GM23338 (cell line): ENCODE measurements around the gene HSF5. TPM values are rescaled to one million over a fixed set of nuclear protein-coding genes. Genes with fewer than 3 reads are reported as not detected.

Source experiments
- ATAC-seq: fragments of 200-7000 bp; cut with Tn5 transposase; 3 replicates; pipeline ENCODE4 v1.9.1; 2020
- DNase-seq: peaks from one replicate; pipeline ENCODE4 v3.0.0-alpha.2; 2015; ENCODE audit warnings: low spot score
- H2AFZ ChIP-seq: fragments of 200-600 bp; sonication (generic); 2 replicates; pipeline ENCODE4 v1.8.0; 2016; ENCODE audit warnings: antibody characterized with exemption, mild to moderate bottlenecking, moderate library complexity
- H3F3A ChIP-seq: fragments of 200-600 bp; sonication (generic); replicated peaks from 2 replicates; pipeline ENCODE4 v1.8.0; 2017; ENCODE audit warnings: antibody characterized with exemption, mixed run types, low read depth
- H3K27ac ChIP-seq: fragments of 200-600 bp; sonication (generic); 2 replicates; pipeline ENCODE4 v1.6.1; 2016; ENCODE audit warnings: low read depth
- H3K27me3 ChIP-seq: fragments of 200-600 bp; sonication (generic); 2 replicates; pipeline ENCODE4 v1.8.0; 2016; ENCODE audit warnings: mild to moderate bottlenecking, mixed run types, moderate library complexity; ENCODE audit not compliant: insufficient read depth
- H3K36me3 ChIP-seq: fragments of 200-600 bp; sonication (generic); 2 replicates; pipeline ENCODE4 v1.8.0; 2016; ENCODE audit warnings: mild to moderate bottlenecking; ENCODE audit not compliant: insufficient read depth
- H3K4me1 ChIP-seq: fragments of 200-600 bp; sonication (generic); 2 replicates; pipeline ENCODE4 v1.8.0; 2016; ENCODE audit warnings: mild to moderate bottlenecking, moderate library complexity; ENCODE audit not compliant: insufficient read depth
- H3K4me2 ChIP-seq: fragments of 200-600 bp; sonication (generic); 2 replicates; pipeline ENCODE4 v1.7.1; 2017; ENCODE audit warnings: mixed run types
- H3K4me3 ChIP-seq: fragments of 200-600 bp; sonication (generic); 2 replicates; pipeline ENCODE4 v1.6.1; 2016; ENCODE audit warnings: mixed run types
- H3K79me2 ChIP-seq: fragments of 200-600 bp; sonication (generic); replicated peaks from 2 replicates; pipeline ENCODE4 v1.8.0; 2017; ENCODE audit warnings: mild to moderate bottlenecking; ENCODE audit not compliant: insufficient read depth
- H3K9me2 ChIP-seq: fragments of 200-600 bp; sonication (generic); 2 replicates; pipeline ENCODE4 v1.8.0; 2017; ENCODE audit not compliant: insufficient read depth
- H4K20me1 ChIP-seq: fragments of 200-600 bp; sonication (generic); replicated peaks from 2 replicates; pipeline ENCODE4 v1.8.0; 2017; ENCODE audit warnings: mild to moderate bottlenecking; ENCODE audit not compliant: insufficient read depth
- H3K27ac Mint-ChIP-seq: 2 replicates; pipeline ENCODE4 v1.8.0; 2020; ENCODE audit warnings: inconsistent platforms, mild to moderate bottlenecking, moderate library complexity, mixed read lengths
- H3K27me3 Mint-ChIP-seq: 3 replicates; pipeline ENCODE4 v1.8.0; 2022; ENCODE audit warnings: low read depth, mild to moderate bottlenecking, moderate library complexity, mixed read lengths, inconsistent platforms; ENCODE audit not compliant: insufficient read depth, poor library complexity
- H3K36me3 Mint-ChIP-seq: 3 replicates; pipeline ENCODE4 v1.8.0; 2021; ENCODE audit warnings: low read depth, mild to moderate bottlenecking, inconsistent platforms, moderate library complexity, mixed read lengths
- H3K4me1 Mint-ChIP-seq: 3 replicates; pipeline ENCODE4 v1.8.0; 2020; ENCODE audit warnings: mild to moderate bottlenecking, inconsistent platforms, mixed read lengths
- H3K4me3 Mint-ChIP-seq: 3 replicates; pipeline ENCODE4 v1.8.0; 2021; ENCODE audit warnings: moderate library complexity, mild to moderate bottlenecking, inconsistent platforms, mixed read lengths
- H3K9me3 Mint-ChIP-seq: 3 replicates; pipeline ENCODE4 v1.8.0; 2020; ENCODE audit warnings: moderate library complexity, mild to moderate bottlenecking, inconsistent platforms, mixed read lengths
- CREB1 ChIP-seq: fragments of 250-450 bp; sonication (Bioruptor Pico); IDR thresholded peaks from 2 replicates; pipeline ENCODE4 v1.5.0; 2020; ENCODE audit warnings: low read depth, mild to moderate bottlenecking, moderate library complexity
- EZH2 ChIP-seq: fragments of 200-600 bp; sonication (generic); IDR thresholded peaks from one replicate; pipeline ENCODE4 v1.8.0; 2017; ENCODE audit warnings: antibody characterized with exemption, mild to moderate bottlenecking, low read depth; ENCODE audit not compliant: unreplicated experiment
- EZH2phosphoT487 ChIP-seq: fragments of 200-600 bp; sonication (generic); IDR thresholded peaks from one replicate; pipeline ENCODE4 v1.8.1; 2018; ENCODE audit warnings: antibody characterized with exemption; ENCODE audit not compliant: unreplicated experiment
- JUNB ChIP-seq: IDR thresholded peaks from one replicate; pipeline ENCODE4 v1.6.1; 2016; ENCODE audit warnings: antibody characterized with exemption; ENCODE audit not compliant: unreplicated experiment
- POLR2AphosphoS5 ChIP-seq: IDR thresholded peaks from 2 replicates; pipeline ENCODE4 v1.6.1; 2016; ENCODE audit warnings: antibody characterized with exemption, low read depth
- STAT1 ChIP-seq: IDR thresholded peaks from one replicate; pipeline ENCODE4 v1.6.1; 2016; ENCODE audit warnings: antibody characterized with exemption; ENCODE audit not compliant: unreplicated experiment
- ZNF331 ChIP-seq: fragments of 250-450 bp; sonication (Bioruptor Pico); IDR thresholded peaks from 2 replicates; pipeline ENCODE4 v1.5.0; 2020; ENCODE audit warnings: low read depth, mild to moderate bottlenecking, moderate library complexity
- polyA plus RNA-seq: library from polyadenylated mRNA; unstranded; fragments of >200 nt; fragmentation: Nextera tagmentation; extraction: Ambion mirVana; gene quantifications from 2 replicates; pipeline ENCODE4 v1.2.1, GENCODE V29; 2016
- total RNA-seq: library from RNA; depleted of rRNA; stranded (reverse); fragments of >200 nt; shearing (Covaris generic); gene quantifications from 2 replicates; pipeline ENCODE4 v1.2.3, GENCODE V29; 2014
- TF ChIP-seq, protein P1 (sequence below): fragments of 250-450 bp; sonication (Bioruptor Pico); IDR thresholded peaks from 2 replicates; pipeline ENCODE4 v1.5.0; 2020; ENCODE audit warnings: mild to moderate bottlenecking, moderate library complexity
- TF ChIP-seq, protein P2 (sequence below): IDR thresholded peaks from one replicate; pipeline ENCODE4 v1.6.1; 2018; ENCODE audit warnings: antibody characterized with exemption; ENCODE audit not compliant: unreplicated experiment

HSF5 gene
- total and polyA plus RNA-seq, 2 experiments from 2014 or later, result 0.24 TPM; not detected in 1

DNA sequence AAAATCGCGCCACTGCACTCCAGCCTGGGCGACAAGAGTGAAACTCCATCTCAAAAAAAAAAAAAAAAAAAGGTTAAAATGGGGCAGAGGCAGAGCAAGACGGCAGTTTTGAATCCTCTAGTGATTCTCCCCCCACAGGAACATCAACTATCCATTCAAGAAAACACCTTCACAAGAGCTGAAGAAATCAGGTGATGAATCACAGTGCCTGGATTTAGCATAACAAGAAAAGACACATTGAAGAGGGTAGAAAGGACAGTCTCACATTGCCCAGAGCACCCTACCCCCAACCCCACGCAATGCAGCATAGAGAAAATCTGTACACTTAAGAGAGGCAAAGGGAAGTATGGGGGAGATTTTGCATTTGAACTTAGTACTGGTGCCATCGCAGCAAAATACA lies 42.1 kb downstream of the HSF5 start (continued):
- TF ChIP-seq, protein P1, sequence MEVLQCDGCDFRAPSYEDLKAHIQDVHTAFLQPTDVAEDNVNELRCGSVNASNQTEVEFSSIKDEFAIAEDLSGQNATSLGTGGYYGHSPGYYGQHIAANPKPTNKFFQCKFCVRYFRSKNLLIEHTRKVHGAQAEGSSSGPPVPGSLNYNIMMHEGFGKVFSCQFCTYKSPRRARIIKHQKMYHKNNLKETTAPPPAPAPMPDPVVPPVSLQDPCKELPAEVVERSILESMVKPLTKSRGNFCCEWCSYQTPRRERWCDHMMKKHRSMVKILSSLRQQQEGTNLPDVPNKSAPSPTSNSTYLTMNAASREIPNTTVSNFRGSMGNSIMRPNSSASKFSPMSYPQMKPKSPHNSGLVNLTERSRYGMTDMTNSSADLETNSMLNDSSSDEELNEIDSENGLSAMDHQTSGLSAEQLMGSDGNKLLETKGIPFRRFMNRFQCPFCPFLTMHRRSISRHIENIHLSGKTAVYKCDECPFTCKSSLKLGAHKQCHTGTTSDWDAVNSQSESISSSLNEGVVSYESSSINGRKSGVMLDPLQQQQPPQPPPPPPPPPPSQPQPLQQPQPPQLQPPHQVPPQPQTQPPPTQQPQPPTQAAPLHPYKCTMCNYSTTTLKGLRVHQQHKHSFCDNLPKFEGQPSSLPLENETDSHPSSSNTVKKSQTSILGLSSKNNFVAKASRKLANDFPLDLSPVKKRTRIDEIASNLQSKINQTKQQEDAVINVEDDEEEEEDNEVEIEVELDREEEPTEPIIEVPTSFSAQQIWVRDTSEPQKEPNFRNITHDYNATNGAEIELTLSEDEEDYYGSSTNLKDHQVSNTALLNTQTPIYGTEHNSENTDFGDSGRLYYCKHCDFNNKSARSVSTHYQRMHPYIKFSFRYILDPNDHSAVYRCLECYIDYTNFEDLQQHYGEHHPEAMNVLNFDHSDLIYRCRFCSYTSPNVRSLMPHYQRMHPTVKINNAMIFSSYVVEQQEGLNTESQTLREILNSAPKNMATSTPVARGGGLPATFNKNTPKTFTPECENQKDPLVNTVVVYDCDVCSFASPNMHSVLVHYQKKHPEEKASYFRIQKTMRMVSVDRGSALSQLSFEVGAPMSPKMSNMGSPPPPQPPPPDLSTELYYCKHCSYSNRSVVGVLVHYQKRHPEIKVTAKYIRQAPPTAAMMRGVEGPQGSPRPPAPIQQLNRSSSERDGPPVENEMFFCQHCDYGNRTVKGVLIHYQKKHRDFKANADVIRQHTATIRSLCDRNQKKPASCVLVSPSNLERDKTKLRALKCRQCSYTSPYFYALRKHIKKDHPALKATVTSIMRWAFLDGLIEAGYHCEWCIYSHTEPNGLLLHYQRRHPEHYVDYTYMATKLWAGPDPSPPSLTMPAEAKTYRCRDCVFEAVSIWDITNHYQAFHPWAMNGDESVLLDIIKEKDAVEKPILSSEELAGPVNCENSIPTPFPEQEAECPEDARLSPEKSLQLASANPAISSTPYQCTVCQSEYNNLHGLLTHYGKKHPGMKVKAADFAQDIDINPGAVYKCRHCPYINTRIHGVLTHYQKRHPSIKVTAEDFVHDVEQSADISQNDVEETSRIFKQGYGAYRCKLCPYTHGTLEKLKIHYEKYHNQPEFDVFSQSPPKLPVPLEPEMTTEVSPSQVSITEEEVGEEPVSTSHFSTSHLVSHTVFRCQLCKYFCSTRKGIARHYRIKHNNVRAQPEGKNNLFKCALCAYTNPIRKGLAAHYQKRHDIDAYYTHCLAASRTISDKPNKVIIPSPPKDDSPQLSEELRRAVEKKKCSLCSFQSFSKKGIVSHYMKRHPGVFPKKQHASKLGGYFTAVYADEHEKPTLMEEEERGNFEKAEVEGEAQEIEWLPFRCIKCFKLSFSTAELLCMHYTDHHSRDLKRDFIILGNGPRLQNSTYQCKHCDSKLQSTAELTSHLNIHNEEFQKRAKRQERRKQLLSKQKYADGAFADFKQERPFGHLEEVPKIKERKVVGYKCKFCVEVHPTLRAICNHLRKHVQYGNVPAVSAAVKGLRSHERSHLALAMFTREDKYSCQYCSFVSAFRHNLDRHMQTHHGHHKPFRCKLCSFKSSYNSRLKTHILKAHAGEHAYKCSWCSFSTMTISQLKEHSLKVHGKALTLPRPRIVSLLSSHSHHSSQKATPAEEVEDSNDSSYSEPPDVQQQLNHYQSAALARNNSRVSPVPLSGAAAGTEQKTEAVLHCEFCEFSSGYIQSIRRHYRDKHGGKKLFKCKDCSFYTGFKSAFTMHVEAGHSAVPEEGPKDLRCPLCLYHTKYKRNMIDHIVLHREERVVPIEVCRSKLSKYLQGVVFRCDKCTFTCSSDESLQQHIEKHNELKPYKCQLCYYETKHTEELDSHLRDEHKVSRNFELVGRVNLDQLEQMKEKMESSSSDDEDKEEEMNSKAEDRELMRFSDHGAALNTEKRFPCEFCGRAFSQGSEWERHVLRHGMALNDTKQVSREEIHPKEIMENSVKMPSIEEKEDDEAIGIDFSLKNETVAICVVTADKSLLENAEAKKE (CRISPR knock-in tag), result no peak

DNA sequence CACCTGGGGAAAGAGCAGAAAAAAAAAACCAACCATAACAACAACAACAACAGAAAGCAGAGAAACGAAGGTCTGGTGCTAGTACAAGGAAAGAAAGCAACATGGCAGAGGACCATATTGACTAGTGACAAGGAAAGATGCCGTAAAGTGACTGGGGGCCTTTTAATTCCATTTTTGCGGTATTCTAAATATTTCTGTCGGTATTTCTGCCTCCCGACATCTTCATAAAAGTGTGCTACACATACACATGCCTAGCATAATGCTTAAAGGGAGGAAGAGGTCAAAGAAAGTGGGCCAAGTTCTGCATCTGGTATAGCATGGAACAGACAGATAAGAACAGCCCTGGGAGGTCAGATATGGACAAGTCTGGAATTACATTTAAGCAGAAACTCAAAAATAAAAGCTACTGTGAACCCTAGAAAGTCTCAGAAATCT lies 51.4 kb downstream of the HSF5 start:
- no peak overlapping the region for H3K27ac ChIP-seq
- no peaks in the 10 kb centered on the region for H3K36me3 ChIP-seq
- H4K20me1 ChIP-seq, result no peaks in the 10 kb centered on the region
- H3K27me3 ChIP-seq, result no peaks in the 10 kb centered on the region
- no peak overlapping the region for H3K4me3 ChIP-seq
- H3F3A ChIP-seq, result no peaks in the 10 kb centered on the region
- no peaks in the 10 kb centered on the region for H3K9me2 ChIP-seq
- H2AFZ ChIP-seq, result no peak overlapping the region
- Mint-ChIP-seq H3K27ac (no peak overlapping the region), H3K36me3 (no peaks in the 10 kb centered on the region), H3K4me3 (no peak overlapping the region), H3K9me3 (no peaks in the 10 kb centered on the region), H3K4me1 (no peaks in the 10 kb centered on the region), H3K27me3 (no peaks in the 10 kb centered on the region)
- H3K79me2 ChIP-seq, result no peaks in the 10 kb centered on the region
- DNase-seq (no peak), ATAC-seq (no peak)
- TF ChIP-seq, protein P2, sequence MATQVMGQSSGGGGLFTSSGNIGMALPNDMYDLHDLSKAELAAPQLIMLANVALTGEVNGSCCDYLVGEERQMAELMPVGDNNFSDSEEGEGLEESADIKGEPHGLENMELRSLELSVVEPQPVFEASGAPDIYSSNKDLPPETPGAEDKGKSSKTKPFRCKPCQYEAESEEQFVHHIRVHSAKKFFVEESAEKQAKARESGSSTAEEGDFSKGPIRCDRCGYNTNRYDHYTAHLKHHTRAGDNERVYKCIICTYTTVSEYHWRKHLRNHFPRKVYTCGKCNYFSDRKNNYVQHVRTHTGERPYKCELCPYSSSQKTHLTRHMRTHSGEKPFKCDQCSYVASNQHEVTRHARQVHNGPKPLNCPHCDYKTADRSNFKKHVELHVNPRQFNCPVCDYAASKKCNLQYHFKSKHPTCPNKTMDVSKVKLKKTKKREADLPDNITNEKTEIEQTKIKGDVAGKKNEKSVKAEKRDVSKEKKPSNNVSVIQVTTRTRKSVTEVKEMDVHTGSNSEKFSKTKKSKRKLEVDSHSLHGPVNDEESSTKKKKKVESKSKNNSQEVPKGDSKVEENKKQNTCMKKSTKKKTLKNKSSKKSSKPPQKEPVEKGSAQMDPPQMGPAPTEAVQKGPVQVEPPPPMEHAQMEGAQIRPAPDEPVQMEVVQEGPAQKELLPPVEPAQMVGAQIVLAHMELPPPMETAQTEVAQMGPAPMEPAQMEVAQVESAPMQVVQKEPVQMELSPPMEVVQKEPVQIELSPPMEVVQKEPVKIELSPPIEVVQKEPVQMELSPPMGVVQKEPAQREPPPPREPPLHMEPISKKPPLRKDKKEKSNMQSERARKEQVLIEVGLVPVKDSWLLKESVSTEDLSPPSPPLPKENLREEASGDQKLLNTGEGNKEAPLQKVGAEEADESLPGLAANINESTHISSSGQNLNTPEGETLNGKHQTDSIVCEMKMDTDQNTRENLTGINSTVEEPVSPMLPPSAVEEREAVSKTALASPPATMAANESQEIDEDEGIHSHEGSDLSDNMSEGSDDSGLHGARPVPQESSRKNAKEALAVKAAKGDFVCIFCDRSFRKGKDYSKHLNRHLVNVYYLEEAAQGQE, result no peak
- no peak for TF ChIP-seq ZNF331 (CRISPR knock-in tag)
- no peak for TF ChIP-seq JUNB
- no peak for TF ChIP-seq STAT1
- TF ChIP-seq CREB1, result no peak
- no peak for TF ChIP-seq POLR2AphosphoS5
- TF ChIP-seq EZH2phosphoT487, result no peak
- no peak for TF ChIP-seq EZH2
- H3K4me2 ChIP-seq, result no peak overlapping the region
- H3K4me1 ChIP-seq, result no peaks in the 10 kb centered on the region
